Measurements from ENCODE around the gene PLEKHG4B.
"Not testable (repeated sequence)": the region's sequence is repeated elsewhere in the genome, so short reads cannot be mapped to it uniquely, and the experiment has no call there.

The PLEKHG4B gene

DNA sequence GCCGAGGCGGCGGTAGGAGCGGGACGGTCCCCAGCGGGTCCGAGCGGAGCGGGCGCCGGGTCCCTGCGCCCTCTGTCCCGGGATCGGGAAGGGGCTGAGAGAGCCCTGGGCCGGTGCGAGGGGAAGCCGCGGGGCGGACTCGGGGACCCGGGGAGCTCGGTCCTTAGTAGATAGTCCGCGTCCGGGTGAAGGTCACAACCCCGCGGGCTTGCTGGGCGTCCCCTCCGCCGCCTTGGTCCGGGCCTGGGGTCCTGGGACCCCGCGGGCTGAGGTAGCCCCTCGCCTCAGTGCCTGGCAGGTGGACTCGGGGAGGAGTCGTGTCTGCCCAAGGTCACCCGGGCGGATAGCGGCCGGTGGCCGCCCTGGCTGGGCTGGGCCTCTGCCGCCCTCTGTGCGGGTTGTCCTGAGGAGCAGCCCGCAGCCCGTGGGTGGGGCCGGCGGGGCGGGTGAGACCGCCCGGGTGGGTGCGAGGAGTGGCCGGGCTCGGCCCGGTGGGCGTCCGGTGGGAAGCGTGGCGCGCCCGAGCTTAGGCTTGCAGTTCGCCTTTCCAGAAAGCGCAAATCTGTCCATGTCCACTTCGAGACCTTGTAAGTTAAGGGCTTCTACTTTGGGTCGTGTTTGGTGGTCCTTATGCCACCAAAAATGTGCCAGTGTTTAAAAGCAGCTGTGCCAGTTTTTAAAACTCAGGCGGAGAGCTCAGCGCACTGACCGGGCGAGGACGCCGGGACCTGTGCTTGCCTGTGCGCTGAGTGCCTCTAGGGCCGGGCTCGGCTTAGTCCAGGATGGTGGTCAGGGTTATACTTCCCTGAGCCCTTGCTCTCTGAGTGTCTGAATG is 126.7 kb downstream of the PLEKHG4B start:
- TF ChIP-seq, protein P1, sequence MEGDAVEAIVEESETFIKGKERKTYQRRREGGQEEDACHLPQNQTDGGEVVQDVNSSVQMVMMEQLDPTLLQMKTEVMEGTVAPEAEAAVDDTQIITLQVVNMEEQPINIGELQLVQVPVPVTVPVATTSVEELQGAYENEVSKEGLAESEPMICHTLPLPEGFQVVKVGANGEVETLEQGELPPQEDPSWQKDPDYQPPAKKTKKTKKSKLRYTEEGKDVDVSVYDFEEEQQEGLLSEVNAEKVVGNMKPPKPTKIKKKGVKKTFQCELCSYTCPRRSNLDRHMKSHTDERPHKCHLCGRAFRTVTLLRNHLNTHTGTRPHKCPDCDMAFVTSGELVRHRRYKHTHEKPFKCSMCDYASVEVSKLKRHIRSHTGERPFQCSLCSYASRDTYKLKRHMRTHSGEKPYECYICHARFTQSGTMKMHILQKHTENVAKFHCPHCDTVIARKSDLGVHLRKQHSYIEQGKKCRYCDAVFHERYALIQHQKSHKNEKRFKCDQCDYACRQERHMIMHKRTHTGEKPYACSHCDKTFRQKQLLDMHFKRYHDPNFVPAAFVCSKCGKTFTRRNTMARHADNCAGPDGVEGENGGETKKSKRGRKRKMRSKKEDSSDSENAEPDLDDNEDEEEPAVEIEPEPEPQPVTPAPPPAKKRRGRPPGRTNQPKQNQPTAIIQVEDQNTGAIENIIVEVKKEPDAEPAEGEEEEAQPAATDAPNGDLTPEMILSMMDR (conservative IDR thresholded peaks at IDR 0.05) = no peak
- TF ChIP-seq ZFX (IDR thresholded peaks at IDR 0.05) = peak; percentile 40; the same call in 1 of the 2 replicates
- H3K27ac ChIP-seq = peak overlapping the region; percentile 91

DNA sequence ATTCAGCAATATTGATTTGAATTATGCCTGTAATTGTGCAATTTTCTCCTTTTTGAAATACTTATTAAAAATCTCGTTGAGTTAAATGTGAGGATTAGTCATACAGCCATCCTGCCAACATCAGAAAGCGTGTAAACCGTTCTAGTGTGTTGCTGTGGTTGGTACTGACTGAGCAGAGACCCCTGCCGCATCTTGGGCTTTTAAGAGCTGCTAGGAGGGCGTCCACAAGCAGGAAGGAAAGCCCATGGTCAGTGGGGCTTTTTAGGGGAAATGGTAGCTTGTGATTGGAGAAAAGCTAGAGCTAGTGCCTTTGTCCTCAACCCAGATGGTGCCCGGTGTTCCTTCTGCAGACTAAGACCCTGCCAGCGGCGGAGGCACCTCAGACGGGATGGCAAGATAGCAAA is 127.5 kb downstream of the PLEKHG4B start:
- no peak overlapping the region for H3K27ac ChIP-seq
- TF ChIP-seq, protein P1 (conservative IDR thresholded peaks at IDR 0.05) = no peak
- no peak for TF ChIP-seq ZFX (IDR thresholded peaks at IDR 0.05)

DNA sequence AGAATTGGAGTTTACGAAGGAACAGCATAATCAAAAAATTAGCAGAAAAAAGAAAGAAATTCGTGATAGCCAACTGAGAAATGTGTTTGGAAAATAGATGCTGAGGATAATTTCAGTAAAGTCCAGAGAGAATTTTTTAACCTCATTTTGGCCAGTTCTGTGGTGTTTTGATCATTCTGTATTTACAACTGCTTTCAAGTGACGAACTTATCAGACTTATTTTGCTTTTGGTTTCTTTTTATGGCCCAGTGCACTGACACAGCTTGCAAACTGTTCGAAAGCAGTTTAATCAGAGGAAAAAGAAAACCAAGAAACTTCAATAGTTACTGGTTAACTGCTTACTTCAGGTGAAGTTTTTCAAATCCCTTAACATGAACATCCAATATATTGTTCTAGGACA is 128.0 kb downstream of the PLEKHG4B start:
- TF ChIP-seq, protein P1 (conservative IDR thresholded peaks at IDR 0.05) = no peak
- TF ChIP-seq ZFX (IDR thresholded peaks at IDR 0.05) = no peak
- no peak overlapping the region for H3K27ac ChIP-seq

DNA sequence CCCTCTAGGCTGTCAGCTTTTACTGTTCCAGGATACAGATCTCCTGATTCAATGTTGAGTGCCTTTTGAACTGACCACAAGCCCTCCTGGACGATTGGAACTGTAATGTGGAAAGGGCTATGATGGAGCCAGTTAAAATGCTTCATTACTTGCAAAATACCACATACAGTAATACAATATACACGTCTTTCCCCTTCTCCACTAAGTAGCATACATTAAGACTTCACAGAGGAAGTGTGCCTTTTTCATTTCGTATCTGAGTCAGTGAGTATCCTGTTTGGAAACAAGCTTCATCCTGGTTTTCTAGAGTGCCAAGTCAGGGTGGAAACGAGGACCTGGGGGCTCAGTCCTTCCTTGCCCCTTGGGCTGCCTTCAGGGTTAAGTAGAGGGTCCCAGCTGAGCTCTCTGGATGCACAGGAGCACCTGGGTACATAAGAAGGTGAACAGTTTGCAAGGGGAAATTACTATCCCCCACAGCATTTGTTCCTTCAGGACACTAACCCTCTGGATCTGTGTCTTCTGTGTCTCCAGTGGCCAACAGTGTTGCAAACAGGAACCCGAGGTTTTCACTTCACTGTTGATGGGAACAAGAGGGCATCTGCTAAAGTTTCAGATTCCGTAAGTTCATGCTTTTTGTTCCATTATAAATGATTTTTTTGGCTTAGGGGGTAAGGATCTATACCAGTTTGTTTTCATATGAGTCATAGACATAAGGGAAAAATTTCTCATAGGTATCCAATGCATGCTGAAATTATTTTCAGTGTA is 131.2 kb downstream of the PLEKHG4B start:
- H3K27ac ChIP-seq = not testable (repeated sequence)

DNA sequence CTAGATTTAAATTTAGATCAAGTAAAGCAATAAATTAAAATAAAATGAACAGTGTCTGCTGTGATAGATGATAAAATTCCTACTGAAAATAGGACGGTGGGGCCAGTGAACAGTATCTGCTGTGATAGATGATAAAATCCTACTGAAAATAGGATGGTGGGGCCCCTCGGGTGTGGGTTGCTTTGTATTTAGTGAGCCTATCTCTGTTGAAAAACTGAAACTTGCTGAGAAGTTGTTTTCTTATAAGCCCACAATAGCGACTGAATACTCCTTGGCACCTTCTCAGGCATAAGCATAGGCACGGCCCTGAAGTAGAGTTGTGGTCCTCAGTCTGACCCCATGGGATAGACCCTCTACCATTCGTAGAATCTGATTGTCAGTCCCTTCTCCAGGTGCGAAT is 131.8 kb downstream of the PLEKHG4B start:
- no peak overlapping the region for H3K27ac ChIP-seq
- no peak for TF ChIP-seq ZFX (IDR thresholded peaks at IDR 0.05)
- TF ChIP-seq, protein P1 (conservative IDR thresholded peaks at IDR 0.05) = no peak

DNA sequence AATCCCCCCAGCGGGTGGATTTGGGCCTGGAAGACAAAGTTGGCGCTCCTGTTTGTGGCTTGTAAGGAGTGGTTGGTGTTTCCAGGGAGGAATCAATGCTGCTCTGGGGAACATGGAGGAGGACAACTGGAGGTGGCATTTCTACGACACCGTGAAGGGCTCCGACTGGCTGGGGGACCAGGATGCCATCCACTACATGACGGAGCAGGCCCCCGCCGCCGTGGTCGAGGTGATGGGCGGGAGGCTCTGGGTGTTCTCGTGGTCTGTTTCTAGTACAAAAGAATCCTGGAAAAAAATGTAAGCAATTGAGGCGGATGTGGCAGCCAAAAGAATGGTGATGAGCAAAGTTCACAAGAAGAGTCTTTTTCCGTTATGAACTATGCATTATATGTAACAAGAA is 133.4 kb downstream of the PLEKHG4B start:
- TF ChIP-seq, protein P1 (conservative IDR thresholded peaks at IDR 0.05) = no peak
- no peak for TF ChIP-seq ZFX (IDR thresholded peaks at IDR 0.05)
- no peak overlapping the region for H3K27ac ChIP-seq

DNA sequence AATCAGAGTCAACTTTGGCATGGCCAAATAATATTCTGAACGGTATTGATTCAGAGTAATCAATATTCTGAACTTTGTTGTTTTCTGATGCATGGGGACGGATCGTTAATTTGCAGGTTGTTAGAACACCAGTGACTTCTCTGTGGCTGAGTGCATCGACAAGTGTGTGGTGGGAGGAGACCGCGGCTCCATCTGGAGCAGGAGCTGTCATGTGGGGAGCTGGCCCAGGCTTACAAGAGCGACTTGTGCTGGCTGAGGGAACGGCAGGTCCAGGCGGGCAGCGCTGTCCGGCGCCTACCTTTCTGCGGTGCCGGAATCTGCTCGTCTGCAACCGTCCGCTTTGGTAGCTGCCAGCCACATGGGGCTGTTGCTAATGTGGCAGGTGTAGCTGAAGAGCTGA is 135.4 kb downstream of the PLEKHG4B start:
- H3K27ac ChIP-seq = not testable (repeated sequence)

DNA sequence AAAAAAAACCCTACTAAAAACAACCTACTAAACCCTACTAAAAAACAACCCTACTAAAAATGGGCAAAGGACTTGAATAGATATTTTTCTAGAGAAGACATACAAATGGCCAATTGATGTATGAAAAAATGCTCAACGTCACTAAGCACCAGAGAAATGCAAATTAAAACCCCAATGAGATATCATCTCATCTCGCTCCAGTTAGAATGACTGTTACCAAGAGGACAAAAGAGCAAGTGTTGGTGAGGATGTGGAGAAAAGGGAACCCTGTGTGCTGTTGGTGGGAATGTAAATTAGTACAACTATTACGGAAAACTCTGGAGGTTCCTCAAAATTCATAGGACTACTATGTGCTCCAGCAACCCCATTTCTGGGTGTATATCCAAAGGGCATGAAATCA is 136.9 kb downstream of the PLEKHG4B start:
- TF ChIP-seq ZFX (IDR thresholded peaks at IDR 0.05) = no peak
- TF ChIP-seq, protein P1 (conservative IDR thresholded peaks at IDR 0.05) = no peak
- no peak overlapping the region for H3K27ac ChIP-seq
